GM12801 (cell line): ENCODE measurements around the gene COL13A1.

ENCODE experiments used
- CTCF ChIP-seq: IDR thresholded peaks from one replicate; pipeline ENCODE4 v1.5.1; 2011; ENCODE audit warnings: control low read depth; ENCODE audit not compliant: insufficient read length; ENCODE audit errors: extremely low read depth

COL13A1 gene

GRCh38 chr10:69952069-69952800, 150.5 kb downstream of the COL13A1 start:
- TF ChIP-seq CTCF = no peak

- TF ChIP-seq CTCF = no peak
Measured at GRCh38 chr10:69952821-69953221, 151.1 kb downstream of the COL13A1 start.

- no peak for TF ChIP-seq CTCF
Measured at GRCh38 chr10:69953851-69954250, 152.1 kb downstream of the COL13A1 start.

- TF ChIP-seq CTCF = no peak
Measured at GRCh38 chr10:69955211-69955805, 153.6 kb downstream of the COL13A1 start.

GRCh38 chr10:69955897-69956740, 154.4 kb downstream of the COL13A1 start:
- no peak for TF ChIP-seq CTCF

GRCh38 chr10:69956741-69957230, 155.1 kb downstream of the COL13A1 start:
- TF ChIP-seq CTCF = no peak

GRCh38 chr10:69957241-69957885, 155.7 kb downstream of the COL13A1 start:
- no peak for TF ChIP-seq CTCF
